HG03095 (cell line): ENCODE data around the gene PHF21B.
"Not testable (repeated sequence)": the region's sequence is repeated elsewhere in the genome, so short reads cannot be mapped to it uniquely, and the experiment has no call there.

ENCODE experiments used
- ATAC-seq: cut with Tn5 transposase; IDR thresholded peaks from one replicate; pipeline ENCODE4 v1.9.1; 2021; ENCODE audit warnings: moderate library complexity; ENCODE audit not compliant: unreplicated experiment

PHF21B gene

DNA sequence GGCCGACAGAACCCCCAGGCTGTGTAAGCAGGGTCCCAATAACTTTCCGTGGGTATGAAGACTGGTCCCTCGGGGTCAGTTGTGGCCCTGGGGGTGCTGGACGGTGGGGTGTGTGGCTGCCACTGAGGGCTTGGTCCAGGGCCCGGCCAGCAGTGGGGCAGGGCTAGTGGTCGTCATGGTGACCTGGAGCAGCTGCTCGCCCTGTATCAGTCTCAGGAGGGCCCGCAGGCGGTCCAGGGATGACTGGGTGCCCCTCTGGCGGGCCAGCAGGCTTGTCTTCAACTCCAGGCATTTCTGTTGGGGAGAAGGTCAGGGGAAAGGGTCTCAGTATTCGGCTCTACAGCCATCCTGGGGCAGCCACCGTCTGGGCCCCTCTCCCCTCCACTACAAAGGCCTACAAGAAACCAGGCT, 126.8 kb downstream of the PHF21B start:
- no peak for ATAC-seq

DNA sequence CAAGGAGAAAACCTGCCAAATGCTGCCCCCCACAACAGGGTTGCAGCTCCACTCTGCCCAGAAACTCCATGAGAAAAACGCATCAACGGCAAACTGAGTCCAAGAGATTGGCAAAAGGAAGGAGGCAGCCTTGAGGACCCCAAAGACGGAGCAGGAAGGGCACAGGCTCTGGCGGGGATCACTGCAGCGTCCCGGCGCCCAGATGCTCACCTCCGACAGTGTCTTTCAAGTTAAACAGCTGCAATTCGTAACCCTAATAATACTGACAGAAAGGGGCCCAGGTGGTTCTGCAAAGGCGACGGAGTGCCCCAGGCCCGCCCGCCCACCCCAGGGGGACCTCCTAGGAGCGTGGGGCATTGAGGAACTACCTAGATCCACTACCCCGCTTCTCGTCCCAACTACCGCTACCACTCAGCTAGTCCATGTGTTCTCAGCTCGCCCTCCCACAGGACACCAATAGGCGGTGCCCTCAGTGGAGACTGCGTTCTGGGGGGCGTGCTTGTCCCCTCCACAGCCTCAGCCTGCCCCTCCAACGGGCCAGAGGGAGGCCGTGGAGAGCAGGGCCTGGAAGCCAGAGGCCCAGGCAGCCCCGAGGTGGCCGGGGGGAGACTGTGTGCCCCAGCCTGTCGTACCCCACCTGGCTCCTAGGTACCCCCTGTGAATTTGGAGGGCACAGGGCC, 127.4 kb downstream of the PHF21B start:
- ATAC-seq: no peak

DNA sequence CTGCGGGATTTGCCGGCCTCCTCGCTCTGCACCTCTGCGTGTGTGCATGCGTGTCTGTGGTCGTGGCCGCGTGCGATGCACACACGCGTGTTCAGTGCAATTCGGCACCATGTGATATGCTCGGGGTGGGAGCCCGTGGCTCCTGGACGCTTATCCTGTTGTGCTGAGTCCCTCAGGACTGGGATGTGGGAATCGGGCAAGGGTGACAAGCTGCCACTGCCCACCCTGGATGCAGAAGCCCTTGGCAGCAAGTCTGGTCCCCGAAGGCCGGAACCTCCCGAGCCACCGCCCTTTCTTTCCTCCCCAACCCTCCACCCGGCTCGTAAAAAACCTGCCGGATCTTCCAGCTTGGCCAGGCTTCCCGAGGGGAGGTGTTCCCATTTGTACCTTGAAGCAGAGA, 128.2 kb downstream of the PHF21B start:
- no peak for ATAC-seq

DNA sequence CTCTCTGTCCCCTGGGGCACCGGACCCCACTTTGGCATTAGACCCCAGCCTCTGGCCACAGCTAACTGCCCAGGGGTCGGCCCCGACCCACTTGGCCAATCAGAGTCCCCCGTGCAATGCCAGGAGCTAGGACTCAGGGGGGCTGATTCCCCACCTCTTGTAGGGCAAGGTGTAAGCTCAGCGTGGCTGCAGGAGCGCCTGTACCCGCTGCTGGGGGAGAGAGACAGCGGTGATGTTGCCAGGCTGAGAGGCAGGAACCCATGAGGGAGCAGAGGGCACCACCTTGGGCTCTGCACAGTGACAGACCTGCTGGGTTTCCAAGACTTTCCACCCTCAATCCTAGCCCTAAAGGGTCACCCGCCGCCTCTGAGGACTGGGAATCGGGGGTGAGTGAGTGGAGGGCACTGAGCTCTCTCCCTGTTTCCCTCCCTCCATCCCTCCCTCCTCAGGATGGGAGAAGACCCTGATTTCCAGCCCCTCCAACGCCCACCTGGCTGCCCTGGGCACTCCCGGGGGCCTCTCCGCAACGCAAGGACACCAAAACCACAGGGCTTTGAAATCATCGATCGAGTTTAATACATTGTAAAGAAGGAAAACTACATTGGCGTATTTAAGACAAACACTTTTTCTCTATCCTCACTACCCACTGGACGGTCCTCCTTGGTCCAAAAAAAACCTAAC, 129.1 kb downstream of the PHF21B start:
- no peak for ATAC-seq

DNA sequence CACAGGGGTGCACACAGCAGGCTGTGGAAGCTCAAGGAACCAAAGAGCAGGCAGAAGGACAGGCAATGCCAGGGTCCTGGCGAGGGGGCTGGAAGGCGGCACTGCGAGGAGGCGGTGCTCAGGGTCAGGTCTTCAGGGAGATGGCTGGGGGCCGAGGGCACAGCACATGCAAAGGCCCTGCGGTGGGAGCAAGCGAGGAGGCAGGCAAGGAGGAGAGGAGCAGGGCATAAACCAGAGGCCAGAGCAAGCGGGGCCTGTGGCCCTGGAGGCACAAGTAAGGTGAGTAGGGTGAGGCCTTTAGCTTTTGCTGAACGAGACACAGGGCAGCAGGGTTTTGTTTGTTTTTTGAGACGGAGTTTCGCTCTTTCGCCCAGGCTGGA, 130.5 kb downstream of the PHF21B start:
- no peak for ATAC-seq

DNA sequence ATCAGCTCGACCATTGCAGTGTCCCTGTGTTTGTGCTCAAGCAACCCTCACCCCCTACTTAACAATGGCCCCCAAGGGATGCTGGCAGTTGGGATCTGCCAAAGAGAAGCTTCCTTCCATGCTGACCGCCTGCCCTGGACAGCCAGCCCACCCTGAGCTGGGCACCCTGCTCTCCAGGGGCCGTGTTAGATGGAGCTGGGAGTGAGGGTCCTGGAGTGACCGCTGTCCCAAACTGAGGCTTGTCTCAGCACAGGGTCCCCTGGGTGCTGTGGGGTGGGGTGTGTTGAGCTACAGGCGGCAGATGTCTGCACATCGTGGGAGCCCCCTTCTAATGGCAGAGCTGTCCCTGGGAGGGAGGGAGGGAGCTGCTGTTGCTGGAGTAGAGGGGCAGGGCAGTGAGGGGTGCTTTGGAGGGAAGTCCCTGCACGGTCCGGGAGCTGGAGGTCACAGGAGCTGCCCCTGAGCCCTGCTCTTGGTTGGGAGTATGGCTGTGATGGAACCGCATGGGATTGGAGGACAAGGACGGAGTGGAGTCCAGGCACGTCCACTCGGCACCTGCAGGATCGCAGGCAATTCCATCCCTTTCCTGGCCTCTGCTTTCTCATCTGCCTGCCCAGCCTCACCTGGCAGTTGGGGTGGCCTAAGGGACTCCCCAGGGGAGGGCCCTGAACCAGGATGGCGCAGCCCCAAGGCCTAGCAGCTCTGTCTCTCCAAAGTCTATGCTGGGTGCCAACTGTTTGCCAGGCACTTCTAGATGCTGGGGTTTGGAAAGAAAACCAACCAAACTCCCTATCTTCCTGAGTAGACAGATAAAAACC, 131.1 kb downstream of the PHF21B start:
- ATAC-seq: no peak

- no peak for ATAC-seq
These were observed 132.9 kb downstream of the PHF21B start for GRCh38 chr22:44876921-44877320.

DNA sequence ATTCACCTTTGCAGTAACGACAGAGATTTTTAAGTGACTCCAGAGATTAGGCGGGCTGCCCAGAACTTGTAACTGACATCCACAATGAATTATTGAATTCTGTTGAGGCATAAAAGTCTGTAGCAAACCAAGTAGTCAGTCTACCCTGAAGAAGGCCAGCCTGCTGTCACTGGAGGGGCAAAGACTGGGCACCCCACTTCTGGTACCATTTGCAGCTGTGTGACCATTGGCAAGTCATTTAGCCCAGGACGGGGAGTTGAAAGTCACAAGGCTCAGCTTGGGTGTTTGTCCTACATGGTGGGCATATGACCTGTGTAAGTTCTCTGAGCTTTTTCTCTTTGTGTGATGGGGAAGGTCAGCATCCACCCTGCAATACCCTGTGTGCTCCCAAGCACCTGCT, 138.0 kb downstream of the PHF21B start:
- no peak for ATAC-seq

DNA sequence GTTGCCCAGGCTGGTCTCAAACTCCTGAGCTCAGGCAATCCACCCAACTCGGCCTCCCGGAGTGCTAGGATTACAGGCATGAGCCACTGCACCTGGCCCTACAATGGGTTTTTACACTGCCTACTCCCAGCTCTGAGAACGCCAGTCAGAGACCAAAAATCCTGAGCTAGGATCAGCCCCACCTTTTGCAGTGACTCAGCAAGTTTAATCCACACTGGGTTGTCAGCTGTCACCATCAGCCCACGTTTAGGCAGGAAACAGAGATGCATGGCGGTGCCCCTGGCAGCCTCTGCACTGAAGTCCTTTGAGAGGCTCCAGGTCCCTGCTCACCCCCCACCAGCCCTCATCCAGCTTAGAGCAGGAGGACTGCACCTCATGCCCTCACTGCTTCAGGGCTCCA, 139.8 kb downstream of the PHF21B start:
- no peak for ATAC-seq

GRCh38 chr22:44869196-44869595, 140.6 kb downstream of the PHF21B start:
- no peak for ATAC-seq

GRCh38 chr22:44865193-44866057, 144.4 kb downstream of the PHF21B start:
- no peak for ATAC-seq

DNA sequence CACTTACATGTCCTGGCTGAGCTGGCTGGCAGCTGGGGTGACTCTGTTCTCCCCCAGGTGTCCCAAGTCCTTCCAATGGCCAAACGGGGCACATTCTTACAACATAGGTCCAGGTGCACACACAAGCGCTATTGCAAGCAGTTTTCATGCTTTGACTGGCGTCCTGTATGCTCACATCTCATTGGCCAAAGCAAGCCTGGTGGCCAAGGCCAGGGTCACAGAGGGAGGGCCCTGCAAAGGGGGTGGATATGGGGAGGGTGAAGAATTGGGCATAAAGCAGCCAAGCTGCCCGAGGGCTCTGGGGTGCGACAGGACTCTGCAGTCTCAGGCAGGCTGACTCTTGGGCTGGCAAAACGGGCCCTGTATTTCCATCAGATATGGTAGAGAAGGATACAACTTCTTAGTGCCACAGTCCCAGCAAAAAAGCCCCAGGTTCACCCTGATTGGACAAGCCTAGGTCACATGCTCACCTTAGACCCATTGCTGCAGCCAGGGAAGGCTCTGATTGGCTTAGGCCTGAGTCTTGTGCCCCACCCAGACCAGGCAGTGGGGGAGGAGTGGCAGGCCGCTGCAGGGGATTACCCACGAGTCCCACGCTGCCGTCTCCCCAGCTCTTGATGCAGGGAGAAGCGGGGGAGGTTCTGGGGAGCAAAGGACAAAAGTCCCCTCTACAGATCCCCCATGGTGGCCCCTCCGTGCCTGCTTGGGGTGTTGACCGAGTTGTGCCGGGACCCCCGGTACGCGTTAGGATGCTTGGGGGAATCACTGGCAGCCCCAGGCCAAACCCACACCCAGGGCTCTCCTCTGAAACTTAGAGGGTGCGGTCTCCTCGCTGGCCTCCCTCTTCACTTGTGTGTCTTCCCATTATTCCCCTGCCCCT, 146.6 kb downstream of the PHF21B start:
- no peak for ATAC-seq

- no peak for ATAC-seq
These were observed 147.5 kb downstream of the PHF21B start for GRCh38 chr22:44862281-44862680.

DNA sequence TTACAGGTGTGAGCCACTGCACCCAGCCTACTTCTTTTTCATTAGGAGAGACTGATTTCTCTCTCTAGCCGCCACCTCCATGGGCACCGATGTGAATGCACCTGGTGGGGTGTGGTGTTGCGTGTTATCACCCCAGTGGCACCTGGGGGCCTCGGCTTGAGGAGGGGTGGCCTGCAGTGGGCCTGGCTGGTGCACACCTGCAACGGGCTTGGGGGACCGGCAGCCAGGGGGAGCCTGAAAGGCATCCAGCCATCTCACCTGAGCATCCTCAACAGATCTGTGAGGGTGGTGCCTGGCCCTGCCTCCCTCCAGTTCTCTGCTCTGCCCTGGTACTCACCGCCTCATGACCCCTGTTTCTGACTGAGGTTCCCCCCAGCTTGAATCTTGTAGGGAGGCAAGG, 148.6 kb downstream of the PHF21B start:
- ATAC-seq: no peak

DNA sequence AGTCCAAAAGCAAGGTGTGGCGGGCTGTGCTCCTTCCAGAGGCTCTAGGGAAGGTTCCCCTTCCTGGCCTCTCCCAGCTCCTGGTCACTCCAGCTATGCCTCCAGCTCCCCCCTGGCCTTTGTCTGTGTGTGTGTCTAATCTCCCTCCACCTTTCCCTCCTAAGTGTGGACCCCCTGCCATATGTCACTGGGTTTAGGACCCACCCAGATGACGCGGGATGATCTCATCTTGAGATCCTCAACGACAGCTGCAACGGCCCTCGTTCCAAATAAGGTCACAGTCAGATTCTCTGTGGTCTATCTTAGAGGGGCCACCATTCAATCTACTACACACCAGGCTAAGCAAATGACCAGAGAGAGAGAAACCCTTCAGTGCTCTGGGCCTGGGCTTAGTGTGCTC, 149.5 kb downstream of the PHF21B start:
- ATAC-seq: no peak

- no peak for ATAC-seq
These were observed 150.2 kb downstream of the PHF21B start for GRCh38 chr22:44859641-44860040.

GRCh38 chr22:44858819-44859218, 151.0 kb downstream of the PHF21B start:
- ATAC-seq: not testable (repeated sequence)

DNA sequence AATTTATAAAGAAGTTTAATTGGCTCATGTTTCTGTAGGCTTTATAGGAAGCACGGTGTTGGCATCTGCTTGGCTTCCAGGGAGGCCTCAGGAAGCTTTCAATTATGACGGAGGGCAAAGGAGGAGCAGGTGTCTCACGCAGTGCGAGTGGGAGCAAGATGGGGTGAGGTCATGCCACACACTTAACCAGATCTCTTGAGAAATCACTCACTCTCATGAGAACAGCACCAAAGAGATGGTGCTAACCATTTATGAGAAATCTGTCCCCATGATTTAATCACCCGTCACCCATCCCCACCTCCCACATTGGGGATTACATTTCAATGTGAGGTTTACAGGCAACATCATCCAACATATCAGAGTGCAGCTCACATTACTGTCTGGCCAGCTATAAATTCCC, 153.9 kb downstream of the PHF21B start:
- no peak for ATAC-seq

DNA sequence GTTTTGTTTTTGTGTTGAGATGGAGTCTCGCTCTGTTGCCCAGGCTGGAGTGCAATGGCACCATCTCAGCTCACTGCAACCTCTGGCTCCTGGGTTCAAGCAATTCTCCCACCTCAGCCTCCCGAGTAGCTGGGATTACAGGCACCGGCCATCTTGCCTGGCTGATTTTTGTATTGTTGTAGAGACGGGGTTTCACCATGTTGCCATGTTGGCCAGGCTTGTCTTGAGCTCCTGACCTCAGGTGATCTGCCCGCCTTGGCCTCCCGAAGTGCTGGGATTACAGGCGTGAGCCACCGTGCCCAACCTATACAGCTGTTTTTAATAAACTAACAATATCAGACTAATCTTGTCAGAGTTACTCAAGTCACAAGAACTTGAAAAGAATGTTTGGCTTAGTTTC, 155.2 kb downstream of the PHF21B start:
- ATAC-seq: not testable (repeated sequence)

DNA sequence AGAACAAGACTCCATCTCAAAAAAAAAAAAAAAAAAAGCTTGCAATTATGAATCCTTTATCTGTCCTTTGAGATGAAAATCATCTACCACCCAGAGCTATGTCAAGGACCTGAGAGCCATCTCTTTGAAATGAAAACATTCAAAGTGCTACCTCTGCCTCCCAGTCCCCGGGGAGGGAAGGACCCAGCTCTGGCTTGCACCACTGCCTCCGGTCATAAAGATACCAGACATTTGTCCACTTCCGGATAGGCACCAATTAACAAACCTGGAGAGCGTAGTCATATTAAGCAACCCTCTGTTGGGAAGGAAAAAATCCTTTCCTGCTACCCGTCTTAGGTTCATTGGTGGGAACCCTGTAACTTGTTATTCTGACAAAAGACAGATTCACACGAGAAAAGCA, 158.9 kb downstream of the PHF21B start:
- no peak for ATAC-seq
